Colonic mucosa (tissue), 4 donors: ENCODE data around the gene TAC4. TPM values are rescaled to one million over a fixed set of nuclear protein-coding genes. Genes with fewer than 3 reads are reported as not detected.

ENCODE experiments used
- DNase-seq: peaks from one replicate; pipeline ENCODE4 v3.0.0-alpha.2; 2020
- H3K27ac ChIP-seq: fragments of 200-600 bp; one replicate; pipeline ENCODE4 v1.8.0; 2021
- H3K27me3 ChIP-seq: fragments of 200-600 bp; one replicate; pipeline ENCODE4 v1.8.0; 2021
- H3K36me3 ChIP-seq: fragments of 200-600 bp; one replicate; pipeline ENCODE4 v1.8.0; 2021
- H3K4me1 ChIP-seq: fragments of 200-600 bp; one replicate; pipeline ENCODE4 v1.8.0; 2021; ENCODE audit warnings: mild to moderate bottlenecking
- H3K4me3 ChIP-seq: fragments of 200-600 bp; one replicate; pipeline ENCODE4 v1.8.0; 2021
- H3K9ac ChIP-seq, 2 donors: one replicate each; pipeline ENCODE4 v1.7.0; 2013; ENCODE audit warnings: control low read depth in 2 of 2, low read depth in 2 of 2, low read length in 2 of 2
- H3K9me3 ChIP-seq: fragments of 200-600 bp; one replicate; pipeline ENCODE4 v1.8.0; 2021
- intact Hi-C: fragments of 100-400 bp; cut with DNase I; formaldehyde crosslinking; loops from one replicate; pipeline ENCODE4 v1.14.1; 2022
- total RNA-seq, 2 donors: library from RNA; stranded (reverse); fragmentation: NEBNext Ultra II Directional in 1 of 2; extraction: Animal tissue kit (Norgen Biotek cat#: 25700) in 1 of 2; gene quantifications; one replicate each; pipeline ENCODE4 v1.2.1, GENCODE V29; 2021
- TF ChIP-seq, protein P1 (sequence below): fragments of 200-600 bp; IDR thresholded peaks from one replicate; pipeline ENCODE4 v1.8.0; 2022; ENCODE audit warnings: antibody characterized with exemption, mild to moderate bottlenecking
- donor health status: healthy.
- donor health status: DM: no; HTN: no; CAD: no.
- donor health status: DM: no; HTN: no; CAD: no.

The TAC4 gene
- total RNA-seq, 2 donors from 2014 or later: not detected

DNA sequence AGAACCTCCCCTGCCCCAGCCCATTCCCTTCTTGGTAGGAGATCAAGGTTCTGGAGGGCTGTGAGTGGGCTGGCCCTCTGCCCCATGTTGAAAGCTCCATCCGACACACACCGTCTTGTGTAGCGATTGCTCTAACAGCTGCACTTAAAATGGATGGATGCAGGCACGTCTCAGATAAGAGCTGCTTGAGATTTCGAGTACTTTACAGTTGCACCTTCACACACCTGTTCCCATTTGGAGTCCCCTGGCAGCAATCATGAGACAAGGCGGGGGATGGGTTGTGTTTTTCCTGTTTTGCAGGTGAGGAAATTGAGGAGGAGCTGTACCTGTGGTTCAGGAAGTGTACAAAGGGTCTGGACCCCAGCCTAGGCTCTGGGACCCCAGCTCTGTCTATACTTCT, 25.6 kb upstream of the TAC4 start:
- TF ChIP-seq, protein P1, sequence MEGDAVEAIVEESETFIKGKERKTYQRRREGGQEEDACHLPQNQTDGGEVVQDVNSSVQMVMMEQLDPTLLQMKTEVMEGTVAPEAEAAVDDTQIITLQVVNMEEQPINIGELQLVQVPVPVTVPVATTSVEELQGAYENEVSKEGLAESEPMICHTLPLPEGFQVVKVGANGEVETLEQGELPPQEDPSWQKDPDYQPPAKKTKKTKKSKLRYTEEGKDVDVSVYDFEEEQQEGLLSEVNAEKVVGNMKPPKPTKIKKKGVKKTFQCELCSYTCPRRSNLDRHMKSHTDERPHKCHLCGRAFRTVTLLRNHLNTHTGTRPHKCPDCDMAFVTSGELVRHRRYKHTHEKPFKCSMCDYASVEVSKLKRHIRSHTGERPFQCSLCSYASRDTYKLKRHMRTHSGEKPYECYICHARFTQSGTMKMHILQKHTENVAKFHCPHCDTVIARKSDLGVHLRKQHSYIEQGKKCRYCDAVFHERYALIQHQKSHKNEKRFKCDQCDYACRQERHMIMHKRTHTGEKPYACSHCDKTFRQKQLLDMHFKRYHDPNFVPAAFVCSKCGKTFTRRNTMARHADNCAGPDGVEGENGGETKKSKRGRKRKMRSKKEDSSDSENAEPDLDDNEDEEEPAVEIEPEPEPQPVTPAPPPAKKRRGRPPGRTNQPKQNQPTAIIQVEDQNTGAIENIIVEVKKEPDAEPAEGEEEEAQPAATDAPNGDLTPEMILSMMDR: no peak
- Histone ChIP-seq H3K9ac (no peak overlapping the region), H3K27me3 (no peaks in the 10 kb centered on the region), H3K27ac (no peak overlapping the region), H3K36me3 (no peaks in the 10 kb centered on the region), H3K9me3 (no peaks in the 10 kb centered on the region), H3K4me1 (no peaks in the 10 kb centered on the region), H3K4me3 (no peak overlapping the region)
- no peak for DNase-seq
- intact Hi-C loops: no loop called here

DNA sequence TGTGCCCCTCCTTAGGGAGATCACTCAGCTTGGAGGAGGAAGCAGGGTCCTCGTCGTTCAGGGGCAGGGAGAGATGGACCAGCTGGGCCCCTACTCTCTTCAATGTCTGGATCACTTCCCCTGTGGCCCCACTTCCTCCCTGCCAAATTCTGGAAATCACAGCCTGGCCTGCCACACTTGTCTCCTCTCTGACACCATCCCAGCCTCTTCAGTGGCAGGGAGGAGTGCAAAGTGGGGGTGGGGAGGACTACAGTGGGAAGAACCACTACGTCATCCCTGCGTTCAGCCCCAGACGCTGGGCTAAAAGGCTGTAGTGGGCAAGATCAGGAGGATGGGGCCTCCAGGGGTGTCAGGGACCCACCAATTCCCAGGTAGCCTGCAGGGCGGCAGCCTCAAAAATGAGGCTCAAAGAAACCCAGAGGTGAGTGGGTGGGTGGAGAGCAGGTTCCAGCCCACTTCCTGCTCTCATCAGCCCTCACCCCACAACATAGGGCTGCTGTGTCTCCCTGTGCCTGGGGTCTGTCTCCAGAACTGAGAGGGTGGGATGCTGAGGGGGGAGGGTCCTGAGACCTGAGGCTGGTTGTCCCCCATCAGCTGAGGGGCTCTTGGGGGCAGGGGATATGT, 25.0 kb upstream of the TAC4 start:
- TF ChIP-seq, protein P1: no peak

DNA sequence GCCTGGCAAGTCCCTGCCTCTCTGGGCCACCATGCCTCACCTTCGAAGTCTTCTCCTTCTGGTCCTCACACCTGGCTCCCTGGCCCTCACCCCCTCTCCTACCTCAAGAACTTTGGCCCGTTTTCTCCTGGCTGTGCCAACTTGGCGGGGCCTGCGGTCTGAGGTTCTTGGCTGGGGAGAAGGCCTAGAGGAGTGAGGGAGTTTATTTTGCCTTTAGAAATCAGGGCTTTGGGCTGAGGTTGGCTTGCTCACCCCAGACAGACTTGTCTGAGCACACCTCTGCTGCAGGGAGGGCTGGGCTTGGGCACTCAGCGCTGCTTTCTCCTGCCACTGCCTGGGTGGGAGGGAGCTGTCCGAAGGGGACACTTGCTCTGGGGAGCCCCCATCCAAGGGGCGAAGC, 23.3 kb upstream of the TAC4 start:
- Histone ChIP-seq H3K27ac (no peak overlapping the region), H3K4me1 (no peaks in the 10 kb centered on the region), H3K27me3 (no peaks in the 10 kb centered on the region), H3K9ac (no peak overlapping the region), H3K36me3 (no peaks in the 10 kb centered on the region), H3K4me3 (no peak overlapping the region), H3K9me3 (no peaks in the 10 kb centered on the region)
- TF ChIP-seq, protein P1: no peak
- intact Hi-C loops: no loop called here
- no peak for DNase-seq

More for the DNA sequence above, 25.0 kb upstream of the TAC4 start:
- Histone ChIP-seq H3K36me3 (no peaks in the 10 kb centered on the region), H3K27me3 (no peaks in the 10 kb centered on the region), H3K4me3 (no peak overlapping the region), H3K9me3 (no peaks in the 10 kb centered on the region), H3K4me1 (no peaks in the 10 kb centered on the region), H3K27ac (no peak overlapping the region), H3K9ac (no peak overlapping the region)
- intact Hi-C loops: no loop called here
- DNase-seq: no peak

DNA sequence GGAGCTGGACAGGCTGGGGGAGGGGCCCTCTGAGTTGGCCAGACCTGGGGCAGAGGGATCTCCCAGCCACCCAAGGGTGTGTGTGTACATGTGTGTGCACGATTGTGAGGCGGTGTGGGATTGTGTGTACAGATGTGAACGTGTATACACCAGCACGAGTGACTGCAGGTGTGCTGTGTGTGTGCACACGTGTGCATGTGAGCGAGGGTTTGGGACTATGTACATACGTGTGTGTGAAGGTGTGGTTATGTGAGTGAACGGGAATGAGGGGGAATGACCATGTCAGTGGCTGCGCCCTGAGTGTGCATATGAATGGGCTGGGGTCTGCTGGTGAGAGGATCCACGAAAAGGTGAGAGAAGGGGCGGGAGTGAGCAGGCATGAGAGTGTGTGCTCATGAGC, 22.4 kb upstream of the TAC4 start:
- no peak overlapping the region for H3K4me3 ChIP-seq
- no peak overlapping the region for H3K9ac ChIP-seq
- intact Hi-C loops: no loop called here
- no peak overlapping the region for H3K27ac ChIP-seq
- no peaks in the 10 kb centered on the region for H3K27me3 ChIP-seq
- DNase-seq: no peak
- no peaks in the 10 kb centered on the region for H3K9me3 ChIP-seq
- H3K4me1 ChIP-seq: no peaks in the 10 kb centered on the region
- TF ChIP-seq, protein P1: no peak
- H3K36me3 ChIP-seq: no peaks in the 10 kb centered on the region

DNA sequence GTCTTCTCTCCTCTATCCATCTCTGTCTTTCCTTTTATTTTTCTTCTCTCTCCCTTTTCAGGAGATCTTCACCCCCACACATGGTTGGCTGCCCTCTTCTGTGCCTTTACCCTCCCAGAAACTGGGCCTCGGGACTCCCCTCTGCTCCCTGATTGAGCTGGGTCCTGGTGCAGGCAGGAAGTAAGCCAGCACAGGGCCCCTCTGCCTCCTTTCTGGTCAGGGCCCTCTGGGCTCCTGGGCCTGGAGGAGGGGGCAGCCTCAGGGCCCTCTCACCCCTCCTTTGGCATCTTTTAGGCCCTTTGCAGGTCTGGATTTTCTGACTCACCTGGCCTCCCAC, 21.1 kb upstream of the TAC4 start:
- Histone ChIP-seq H3K4me1 (no peaks in the 10 kb centered on the region), H3K27ac (no peak overlapping the region), H3K9me3 (no peaks in the 10 kb centered on the region), H3K27me3 (no peaks in the 10 kb centered on the region), H3K36me3 (no peaks in the 10 kb centered on the region), H3K9ac (no peak overlapping the region), H3K4me3 (no peak overlapping the region)
- intact Hi-C loops: no loop called here
- TF ChIP-seq, protein P1: no peak
- no peak for DNase-seq
